Upper lobe of right lung (tissue), 1 donor: Measurements from ENCODE around the gene FHIP1B. TPM values are rescaled to one million over a fixed set of nuclear protein-coding genes. Genes with fewer than 3 reads are reported as not detected.
A peak's percentile ranks its signal among the peaks of the same experiment; 100 is the strongest.

Experiments used
- ATAC-seq: fragments of 200-7000 bp; cut with Tn5 transposase; one replicate; pipeline ENCODE4 v1.9.1; 2020; ENCODE audit warnings: mild to moderate bottlenecking, moderate library complexity
- DNase-seq: peaks from one replicate; pipeline ENCODE4 v3.0.0-alpha.2; 2020
- H3K27ac ChIP-seq: fragments of 200-600 bp; one replicate; pipeline ENCODE4 v1.8.0; 2022
- H3K27me3 ChIP-seq: fragments of 200-600 bp; one replicate; pipeline ENCODE4 v1.8.0; 2022; ENCODE audit warnings: mild to moderate bottlenecking
- H3K36me3 ChIP-seq: fragments of 200-600 bp; one replicate; pipeline ENCODE4 v1.8.0; 2022
- H3K4me1 ChIP-seq: fragments of 200-600 bp; one replicate; pipeline ENCODE4 v1.8.0; 2022
- H3K4me3 ChIP-seq: fragments of 200-600 bp; one replicate; pipeline ENCODE4 v1.8.0; 2022; ENCODE audit warnings: mild to moderate bottlenecking
- H3K9me3 ChIP-seq: fragments of 200-600 bp; one replicate; pipeline ENCODE4 v1.8.0; 2022
- CTCF ChIP-seq: fragments of 200-600 bp; IDR thresholded peaks from one replicate; pipeline ENCODE4 v1.8.0; 2022; ENCODE audit warnings: antibody characterized with exemption
- intact Hi-C: fragments of 100-400 bp; cut with DNase I; formaldehyde crosslinking; loops from one replicate; pipeline ENCODE4 v1.11.0; 2022
- total RNA-seq: library from RNA; stranded (reverse); fragmentation: NEBNext Ultra II Directional; extraction: Animal tissue kit (Norgen Biotek cat#: 25700); gene quantifications from one replicate; pipeline ENCODE4 v1.2.1, GENCODE V29; 2021
- donor health status: DM: no; HTN: yes; CAD: no; lungs with severe emphysema.

Gene FHIP1B
- total RNA-seq, 1 donor from 2014 or later: 40.6 TPM

GRCh38 chr11:6237266-6237665 is 2.8 kb upstream of the FHIP1B start:
- Histone ChIP-seq H3K4me3 (no peak overlapping the region), H3K27ac (no peak overlapping the region), H3K27me3 (no peaks in the 10 kb centered on the region), H3K4me1 (peaks cover 12% of the 10 kb centered on the region), H3K36me3 (no peaks in the 10 kb centered on the region), H3K9me3 (no peaks in the 10 kb centered on the region)
- TF ChIP-seq CTCF: no peak
- no peak for ATAC-seq
- intact Hi-C loops: no loop called here
- DNase-seq: no peak

- Histone ChIP-seq H3K27ac (peak overlapping the region; percentile 83), H3K4me3 (peak overlapping the region; percentile 78), H3K27me3 (no peaks in the 10 kb centered on the region), H3K36me3 (no peaks in the 10 kb centered on the region), H3K9me3 (no peaks in the 10 kb centered on the region), H3K4me1 (peaks cover 23% of the 10 kb centered on the region)
- ATAC-seq: no peak
- no peak for DNase-seq
- no peak for TF ChIP-seq CTCF
- intact Hi-C loops: no loop called here
These were observed 451 bp downstream of the FHIP1B start for GRCh38 chr11:6233984-6234386.

GRCh38 chr11:6232899-6233298 is 1.5 kb downstream of the FHIP1B start:
- intact Hi-C loops: no loop called here
- TF ChIP-seq CTCF: no peak
- H3K4me3 ChIP-seq: no peak overlapping the region
- no peak for DNase-seq
- H3K27ac ChIP-seq: no peak overlapping the region
- peaks cover 23% of the 10 kb centered on the region for H3K4me1 ChIP-seq
- no peaks in the 10 kb centered on the region for H3K36me3 ChIP-seq
- no peaks in the 10 kb centered on the region for H3K27me3 ChIP-seq
- no peak for ATAC-seq
- no peaks in the 10 kb centered on the region for H3K9me3 ChIP-seq

- H3K4me3 ChIP-seq: no peak overlapping the region
- ATAC-seq: no peak
- H3K9me3 ChIP-seq: no peaks in the 10 kb centered on the region
- H3K4me1 ChIP-seq: peaks cover 38% of the 10 kb centered on the region
- no peaks in the 10 kb centered on the region for H3K36me3 ChIP-seq
- no peak overlapping the region for H3K27ac ChIP-seq
- no peak for DNase-seq
- intact Hi-C loops: no loop called here
- no peaks in the 10 kb centered on the region for H3K27me3 ChIP-seq
- no peak for TF ChIP-seq CTCF
These were observed 4.5 kb downstream of the FHIP1B start for GRCh38 chr11:6229911-6230310.

- Histone ChIP-seq H3K4me1 (peaks cover 39% of the 10 kb centered on the region), H3K27me3 (no peaks in the 10 kb centered on the region), H3K9me3 (no peaks in the 10 kb centered on the region), H3K27ac (no peak overlapping the region), H3K4me3 (no peak overlapping the region), H3K36me3 (peaks cover 10% of the 10 kb centered on the region)
- ATAC-seq: no peak
- no peak for DNase-seq
- intact Hi-C loops: no loop called here
- TF ChIP-seq CTCF: no peak
These were observed 5.9 kb downstream of the FHIP1B start for GRCh38 chr11:6228520-6228919.

- no peaks in the 10 kb centered on the region for H3K9me3 ChIP-seq
- TF ChIP-seq CTCF: no peak
- ATAC-seq: peak; percentile 79
- intact Hi-C loops: no loop called here
- peaks cover 36% of the 10 kb centered on the region for H3K36me3 ChIP-seq
- no peaks in the 10 kb centered on the region for H3K27me3 ChIP-seq
- peaks cover 29% of the 10 kb centered on the region for H3K4me1 ChIP-seq
- H3K4me3 ChIP-seq: no peak overlapping the region
- DNase-seq: no peak
- no peak overlapping the region for H3K27ac ChIP-seq
These were observed 8.5 kb downstream of the FHIP1B start for GRCh38 chr11:6225896-6226295.
